GM18508 (cell line): ENCODE results near the gene PCDHB8.
"Not testable (repeated sequence)": the region's sequence is repeated elsewhere in the genome, so short reads cannot be mapped to it uniquely, and the experiment has no call there.

Experiments
- ATAC-seq: cut with Tn5 transposase; IDR thresholded peaks from one replicate; pipeline ENCODE4 v1.9.1; 2021; ENCODE audit warnings: moderate number of reproducible peaks; ENCODE audit not compliant: insufficient read depth, unreplicated experiment

Gene PCDHB8

DNA sequence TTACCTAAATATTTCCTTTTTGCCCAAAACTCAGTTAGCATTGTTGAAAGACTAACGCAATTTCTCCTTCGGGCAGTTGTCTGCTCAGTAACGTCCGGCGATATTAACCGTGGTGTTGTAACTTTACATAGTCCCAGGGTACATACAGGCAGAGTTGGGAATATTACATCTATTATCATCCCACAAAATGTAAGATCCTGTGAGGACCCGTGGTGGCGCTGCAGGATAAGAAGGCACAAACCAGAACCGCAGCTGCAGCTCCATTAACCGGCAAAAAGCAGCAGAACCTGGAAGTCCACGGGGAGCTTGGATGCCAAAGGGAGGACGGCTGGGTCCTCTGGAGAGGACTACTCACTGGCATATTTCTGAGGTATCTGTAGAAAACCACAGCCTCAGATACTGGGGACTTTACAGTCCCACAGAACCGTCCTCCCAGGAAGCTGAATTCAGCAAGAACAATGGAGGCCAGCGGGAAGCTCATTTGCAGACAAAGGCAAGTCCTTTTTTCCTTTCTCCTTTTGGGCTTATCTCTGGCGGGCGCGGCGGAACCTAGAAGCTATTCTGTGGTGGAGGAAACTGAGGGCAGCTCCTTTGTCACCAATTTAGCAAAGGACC lies at the start of gene PCDHB8:
Gene PCDHB8 (plus strand): TSS at position 214 of the 615 bp plus-strand sequence. CDS start 245 bp downstream, at position 459.
- ATAC-seq, result not testable (repeated sequence)

DNA sequence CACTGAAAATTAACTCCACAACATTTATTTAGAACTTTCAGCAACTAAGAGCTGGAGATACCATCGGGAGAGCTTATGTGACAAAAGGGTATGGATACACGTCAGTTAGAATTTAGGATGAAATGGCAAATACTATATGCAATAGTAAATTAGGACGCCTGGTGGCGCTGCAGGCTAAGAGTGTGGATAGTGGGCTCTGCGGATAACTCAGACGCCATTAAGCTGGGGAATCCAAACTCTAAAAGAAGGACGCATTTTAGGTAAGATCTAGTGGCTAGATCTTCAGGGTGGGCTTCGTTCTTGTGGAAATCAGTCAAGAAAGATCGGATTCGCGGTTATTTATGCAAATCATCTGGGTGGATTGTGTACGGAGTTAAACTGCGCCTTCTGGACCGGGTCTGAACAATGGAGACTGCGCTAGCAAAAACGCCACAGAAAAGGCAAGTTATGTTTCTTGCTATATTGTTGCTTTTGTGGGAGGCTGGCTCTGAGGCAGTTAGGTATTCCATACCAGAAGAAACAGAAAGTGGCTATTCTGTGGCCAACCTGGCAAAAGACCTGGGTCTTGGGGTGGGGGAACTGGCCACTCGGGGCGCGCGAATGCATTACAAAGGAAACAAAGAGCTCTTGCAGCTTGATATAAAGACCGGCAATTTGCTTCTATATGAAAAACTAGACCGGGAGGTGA lies 42.4 kb upstream of the PCDHB8 start, which contains the start of gene PCDHB5:
Gene PCDHB5 (plus strand): TSS at position 177 of the 688 bp plus-strand sequence. CDS start 229 bp downstream, at position 406.
- ATAC-seq, result no peak

DNA sequence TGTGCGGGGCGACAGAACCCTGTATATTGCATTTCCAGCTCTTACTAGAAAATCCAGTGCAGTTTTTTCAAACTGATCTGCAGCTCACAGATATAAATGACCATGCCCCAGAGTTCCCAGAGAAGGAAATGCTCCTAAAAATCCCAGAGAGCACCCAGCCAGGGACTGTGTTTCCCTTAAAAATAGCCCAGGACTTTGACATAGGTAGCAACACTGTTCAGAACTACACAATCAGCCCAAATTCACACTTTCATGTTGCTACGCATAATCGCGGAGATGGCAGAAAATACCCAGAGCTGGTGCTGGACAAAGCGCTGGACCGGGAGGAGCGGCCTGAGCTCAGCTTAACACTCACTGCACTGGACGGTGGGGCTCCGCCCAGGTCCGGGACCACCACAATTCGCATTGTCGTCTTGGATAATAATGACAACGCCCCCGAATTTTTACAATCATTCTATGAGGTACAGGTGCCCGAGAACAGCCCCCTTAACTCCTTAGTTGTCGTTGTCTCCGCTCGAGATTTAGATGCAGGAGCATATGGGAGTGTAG lies 41.8 kb upstream of the PCDHB8 start:
- no peak for ATAC-seq

DNA sequence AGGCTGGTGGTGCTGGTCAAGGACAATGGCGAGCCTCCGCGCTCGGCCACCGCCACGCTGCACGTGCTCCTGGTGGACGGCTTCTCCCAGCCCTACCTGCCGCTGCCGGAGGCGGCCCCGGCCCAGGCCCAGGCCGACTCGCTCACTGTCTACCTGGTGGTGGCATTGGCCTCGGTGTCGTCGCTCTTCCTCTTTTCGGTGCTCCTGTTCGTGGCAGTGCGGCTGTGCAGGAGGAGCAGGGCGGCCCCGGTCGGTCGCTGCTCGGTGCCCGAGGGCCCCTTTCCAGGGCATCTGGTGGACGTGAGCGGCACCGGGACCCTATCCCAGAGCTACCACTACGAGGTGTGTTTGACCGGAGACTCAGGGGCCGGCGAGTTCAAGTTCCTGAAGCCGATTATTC lies 40.2 kb upstream of the PCDHB8 start:
- not testable (repeated sequence) for ATAC-seq

DNA sequence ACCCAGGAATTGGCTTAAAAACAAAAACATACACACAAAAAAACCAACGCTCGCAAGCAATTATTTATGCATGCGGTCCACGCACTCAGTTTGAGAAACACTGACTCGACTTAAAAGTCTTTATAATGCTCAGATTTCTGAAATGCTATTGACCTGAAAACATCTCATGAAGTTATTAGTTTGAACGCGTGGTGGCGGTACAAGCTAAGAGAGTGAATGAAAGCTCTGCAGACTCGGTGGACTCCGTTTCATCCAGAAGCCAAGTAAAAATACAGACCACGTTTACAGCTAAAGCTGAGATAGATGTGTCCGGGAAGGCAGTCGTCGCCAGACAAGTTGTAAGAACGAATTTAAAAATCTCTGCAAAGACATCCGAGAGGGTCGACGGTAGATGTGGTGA lies 27.8 kb upstream of the PCDHB8 start, which contains the start of gene PCDHB6:
Gene PCDHB6 (plus strand): TSS at position 246 of the 400 bp plus-strand sequence. CDS start 201 bp downstream, outside the sequence.
- no peak for ATAC-seq

GRCh38 chr5:141150224-141150992 lies 27.2 kb upstream of the PCDHB8 start:
- no peak for ATAC-seq

GRCh38 chr5:141150993-141151325 lies 26.6 kb upstream of the PCDHB8 start:
- no peak for ATAC-seq

DNA sequence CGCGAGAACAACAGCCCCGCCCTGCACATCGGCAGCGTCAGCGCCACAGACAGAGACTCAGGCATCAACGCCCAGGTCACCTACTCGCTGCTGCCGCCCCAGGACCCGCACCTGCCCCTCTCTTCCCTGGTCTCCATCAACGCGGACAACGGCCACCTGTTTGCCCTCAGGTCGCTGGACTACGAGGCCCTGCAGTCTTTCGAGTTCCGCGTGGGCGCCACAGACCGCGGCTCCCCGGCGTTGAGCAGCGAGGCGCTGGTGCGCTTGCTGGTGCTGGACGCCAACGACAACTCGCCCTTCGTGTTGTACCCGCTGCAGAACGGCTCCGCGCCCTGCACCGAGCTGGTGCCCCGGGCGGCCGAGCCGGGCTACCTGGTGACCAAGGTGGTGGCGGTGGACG lies 26.0 kb upstream of the PCDHB8 start:
- ATAC-seq, result not testable (repeated sequence)

DNA sequence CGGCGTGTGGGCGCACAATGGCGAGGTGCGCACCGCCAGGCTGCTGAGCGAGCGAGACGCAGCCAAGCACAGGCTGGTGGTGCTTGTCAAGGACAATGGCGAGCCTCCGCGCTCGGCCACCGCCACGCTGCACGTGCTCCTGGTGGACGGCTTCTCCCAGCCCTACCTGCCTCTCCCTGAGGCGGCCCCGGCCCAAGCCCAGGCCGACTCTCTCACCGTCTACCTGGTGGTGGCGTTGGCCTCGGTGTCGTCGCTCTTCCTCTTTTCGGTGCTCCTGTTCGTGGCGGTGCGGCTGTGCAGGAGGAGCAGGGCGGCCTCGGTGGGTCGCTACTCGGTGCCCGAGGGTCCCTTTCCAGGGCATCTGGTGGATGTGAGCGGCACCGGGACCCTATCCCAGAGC lies 25.5 kb upstream of the PCDHB8 start:
- ATAC-seq, result not testable (repeated sequence)

DNA sequence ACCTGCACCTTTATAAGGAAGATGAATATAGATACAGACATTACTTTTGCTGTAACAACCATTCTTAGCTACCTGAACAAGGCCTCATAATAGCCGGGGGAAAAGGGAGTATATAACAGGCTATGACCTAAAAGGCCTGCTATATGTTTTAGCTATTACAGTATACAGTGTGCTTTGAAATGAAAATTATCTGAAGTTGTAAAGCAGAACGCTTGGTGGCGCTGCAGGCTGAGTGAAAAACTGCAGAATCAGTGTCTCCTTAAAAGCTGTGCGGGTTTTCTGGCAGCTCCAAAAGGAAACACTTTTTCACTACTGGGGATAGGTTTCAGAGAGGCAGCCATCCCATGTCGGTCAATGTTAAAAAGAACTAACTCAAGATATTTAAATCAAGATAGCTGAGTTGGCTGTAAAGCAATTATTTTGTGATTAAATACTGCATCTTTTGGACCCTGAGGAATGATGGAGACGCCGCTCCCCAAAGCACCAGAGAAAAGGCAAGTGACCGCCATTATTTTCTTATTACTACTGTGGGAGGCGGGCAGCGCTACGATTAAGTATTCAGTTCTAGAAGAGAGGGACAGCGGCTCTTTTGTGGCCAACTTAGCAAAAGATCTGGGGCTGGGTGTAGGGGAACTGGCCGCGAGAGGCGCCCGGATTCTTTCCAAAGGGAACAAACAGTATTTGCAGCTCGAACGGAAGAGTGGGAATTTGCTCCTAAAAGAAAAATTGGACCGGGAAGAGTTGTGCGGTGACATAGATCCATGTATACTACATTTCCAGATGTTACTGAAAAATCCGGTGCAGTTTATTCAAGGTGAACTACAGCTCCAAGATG lies 21.8 kb upstream of the PCDHB8 start:
- ATAC-seq, result no peak

DNA sequence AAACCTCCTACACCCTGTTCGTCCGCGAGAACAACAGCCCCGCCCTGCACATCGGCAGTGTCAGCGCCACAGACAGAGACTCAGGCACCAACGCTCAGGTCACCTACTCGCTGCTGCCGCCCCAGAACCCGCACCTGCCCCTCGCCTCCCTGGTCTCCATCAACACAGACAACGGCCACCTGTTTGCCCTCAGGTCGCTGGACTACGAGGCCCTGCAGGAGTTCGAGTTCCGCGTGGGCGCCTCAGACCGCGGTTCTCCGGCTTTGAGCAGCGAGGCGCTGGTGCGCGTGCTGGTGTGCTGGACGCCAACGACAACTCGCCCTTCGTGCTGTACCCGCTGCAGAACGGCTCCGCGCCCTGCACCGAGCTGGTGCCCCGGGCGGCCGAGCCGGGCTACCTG lies 20.2 kb upstream of the PCDHB8 start:
- not testable (repeated sequence) for ATAC-seq

DNA sequence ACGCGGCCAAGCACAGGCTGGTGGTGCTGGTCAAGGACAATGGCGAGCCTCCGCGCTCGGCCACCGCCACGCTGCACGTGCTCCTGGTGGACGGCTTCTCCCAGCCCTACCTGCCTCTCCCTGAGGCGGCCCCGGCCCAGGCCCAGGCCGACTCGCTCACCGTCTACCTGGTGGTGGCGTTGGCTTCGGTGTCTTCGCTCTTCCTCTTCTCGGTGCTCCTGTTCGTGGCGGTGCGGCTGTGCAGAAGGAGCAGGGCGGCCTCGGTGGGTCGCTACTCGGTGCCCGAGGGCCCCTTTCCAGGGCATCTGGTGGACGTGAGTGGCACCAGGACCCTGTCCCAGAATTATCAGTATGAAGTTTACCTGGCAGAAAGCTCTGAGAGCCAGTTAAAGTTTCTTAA lies 19.7 kb upstream of the PCDHB8 start:
- not testable (repeated sequence) for ATAC-seq

- ATAC-seq, result no peak
Observed at GRCh38 chr5:141172381-141173204, 5.0 kb upstream of the PCDHB8 start, which contains the start of gene PCDHB7. Gene PCDHB7, plus strand, starts transcription at chr5:141172644. Its CDS starts 192 bp downstream, at chr5:141172836.

DNA sequence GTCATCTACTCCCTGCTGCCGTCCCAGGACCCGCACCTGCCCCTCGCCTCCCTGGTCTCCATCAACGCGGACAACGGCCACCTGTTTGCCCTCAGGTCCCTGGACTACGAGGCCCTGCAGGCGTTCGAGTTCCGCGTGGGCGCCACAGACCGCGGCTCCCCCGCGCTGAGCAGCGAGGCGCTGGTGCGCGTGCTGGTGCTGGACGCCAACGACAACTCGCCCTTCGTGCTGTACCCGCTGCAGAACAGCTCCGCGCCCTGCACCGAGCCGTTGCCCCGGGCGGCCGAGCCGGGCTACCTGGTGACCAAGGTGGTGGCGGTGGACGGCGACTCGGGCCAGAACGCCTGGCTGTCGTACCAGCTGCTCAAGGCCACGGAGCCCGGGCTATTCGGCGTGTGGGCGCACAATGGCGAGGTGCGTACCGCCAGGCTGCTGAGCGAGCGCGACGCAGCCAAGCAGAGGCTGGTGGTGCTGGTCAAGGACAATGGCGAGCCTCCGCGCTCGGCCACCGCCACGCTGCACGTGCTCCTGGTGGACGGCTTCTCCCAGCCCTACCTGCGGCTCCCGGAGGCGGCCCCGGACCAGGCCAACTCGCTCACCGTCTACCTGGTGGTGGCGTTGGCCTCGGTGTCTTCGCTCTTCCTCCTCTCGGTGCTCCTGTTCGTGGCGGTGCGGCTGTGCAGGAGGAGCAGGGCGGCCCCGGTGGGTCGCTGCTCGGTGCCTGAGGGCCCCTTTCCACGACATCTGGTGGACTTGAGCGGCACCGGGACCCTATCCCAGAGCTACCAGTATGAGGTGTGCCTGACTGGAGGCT lies 3.1 kb upstream of the PCDHB8 start:
- not testable (repeated sequence) for ATAC-seq

DNA sequence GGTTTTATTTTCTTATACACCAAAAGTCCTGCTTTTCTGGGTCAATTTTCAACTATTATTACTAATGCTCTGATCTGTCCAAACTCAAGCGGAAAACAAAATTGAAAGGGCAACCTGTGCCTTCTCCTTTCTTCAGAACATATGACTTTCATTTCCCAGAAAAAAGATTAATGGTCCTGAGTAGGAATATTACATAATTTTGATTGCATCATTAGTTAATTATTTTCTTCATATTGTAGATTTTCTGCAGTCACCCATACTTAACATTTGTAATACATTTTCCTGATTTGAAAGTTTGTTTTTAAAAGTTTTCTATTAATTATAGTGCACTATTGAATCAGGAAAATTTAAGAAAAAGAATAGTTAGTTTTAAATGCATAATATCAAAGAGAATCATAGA lies 1.7 kb upstream of the PCDHB8 start:
- no peak for ATAC-seq

DNA sequence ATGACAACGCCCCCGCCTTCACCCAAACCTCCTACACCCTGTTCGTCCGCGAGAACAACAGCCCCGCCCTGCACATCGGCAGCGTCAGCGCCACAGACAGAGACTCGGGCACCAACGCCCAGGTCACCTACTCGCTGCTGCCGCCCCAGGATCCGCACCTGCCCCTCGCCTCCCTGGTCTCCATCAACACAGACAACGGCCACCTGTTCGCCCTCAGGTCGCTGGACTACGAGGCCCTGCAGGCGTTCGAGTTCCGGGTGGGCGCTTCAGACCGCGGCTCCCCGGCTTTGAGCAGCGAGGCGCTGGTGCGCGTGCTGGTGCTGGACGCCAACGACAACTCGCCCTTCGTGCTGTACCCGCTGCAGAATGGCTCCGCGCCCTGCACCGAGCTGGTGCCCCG lies 1.8 kb downstream of the PCDHB8 start:
- not testable (repeated sequence) for ATAC-seq

GRCh38 chr5:141179876-141180275 lies 2.3 kb downstream of the PCDHB8 start:
- ATAC-seq, result not testable (repeated sequence)

DNA sequence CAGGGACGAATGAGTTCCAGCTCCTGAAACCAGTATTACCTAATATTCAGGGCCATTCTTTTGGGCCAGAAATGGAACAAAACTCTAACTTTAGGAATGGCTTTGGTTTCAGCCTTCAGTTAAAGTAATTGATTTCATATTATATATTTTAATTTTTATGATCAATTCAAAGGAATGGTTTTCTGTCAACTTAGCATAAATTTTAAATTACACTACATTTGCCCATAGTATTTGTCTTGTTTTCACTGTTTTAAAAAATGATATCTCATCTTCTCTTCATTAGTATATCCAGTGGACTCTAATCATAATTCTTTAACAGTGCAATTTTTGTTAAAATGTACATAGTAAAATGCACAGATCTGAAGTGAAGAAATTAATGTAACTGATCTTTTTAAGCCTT lies 2.7 kb downstream of the PCDHB8 start:
- ATAC-seq, result no peak
